Smooth muscle cell (in vitro differentiated cells): ENCODE data around the gene ZNF148. TPM values are rescaled to one million over a fixed set of nuclear protein-coding genes. Genes with fewer than 3 reads are reported as not detected.

Experiments
- DNase-seq: peaks from one replicate; lab custom pipeline; 2025; ENCODE audit not compliant: unreplicated experiment; lab: John Stamatoyannopoulos, UW
- H2AFZ ChIP-seq: fragments of 200-600 bp; sonication (generic); 2 replicates; pipeline ENCODE4 v1.6.0; 2016; ENCODE audit warnings: antibody characterized with exemption, low read depth, mild to moderate bottlenecking
- H3F3A ChIP-seq: fragments of 200-600 bp; sonication (generic); 2 replicates; pipeline ENCODE4 v1.6.0; 2017; ENCODE audit warnings: antibody characterized with exemption, low read depth
- H3K27ac ChIP-seq: fragments of 200-600 bp; sonication (generic); 2 replicates; pipeline ENCODE4 v1.5.1; 2016; ENCODE audit warnings: low read depth, mild to moderate bottlenecking
- H3K27me3 ChIP-seq: fragments of 200-600 bp; sonication (generic); 2 replicates; pipeline ENCODE4 v1.6.1; 2016; ENCODE audit warnings: low read depth, mild to moderate bottlenecking
- H3K36me3 ChIP-seq: fragments of 200-600 bp; sonication (generic); 2 replicates; pipeline ENCODE4 v1.5.1; 2016; ENCODE audit warnings: low read depth
- H3K4me1 ChIP-seq: fragments of 200-600 bp; sonication (generic); 2 replicates; pipeline ENCODE4 v1.5.1; 2016; ENCODE audit warnings: low read depth
- H3K4me2 ChIP-seq: fragments of 200-600 bp; sonication (generic); 2 replicates; pipeline ENCODE4 v1.6.0; 2016; ENCODE audit warnings: mild to moderate bottlenecking
- H3K4me3 ChIP-seq: fragments of 200-600 bp; sonication (generic); 2 replicates; pipeline ENCODE4 v1.5.1; 2016; ENCODE audit warnings: mild to moderate bottlenecking
- H3K79me2 ChIP-seq: fragments of 200-600 bp; sonication (generic); 2 replicates; pipeline ENCODE4 v1.6.0; 2016; ENCODE audit warnings: low read depth, mild to moderate bottlenecking
- H3K9ac ChIP-seq: fragments of 200-600 bp; sonication (generic); 2 replicates; pipeline ENCODE4 v1.6.0; 2016; ENCODE audit warnings: low read depth
- H3K9me3 ChIP-seq: fragments of 200-600 bp; sonication (generic); replicated peaks from 2 replicates; pipeline ENCODE4 v1.5.1; 2016; ENCODE audit warnings: low read depth
- H4K20me1 ChIP-seq: fragments of 200-600 bp; sonication (generic); 2 replicates; pipeline ENCODE4 v1.6.0; 2016; ENCODE audit warnings: low read depth
- CTCF ChIP-seq: fragments of 200-600 bp; sonication (generic); IDR thresholded peaks from 2 replicates; pipeline ENCODE4 v1.5.1; 2017; ENCODE audit warnings: borderline replicate concordance, mild to moderate bottlenecking, antibody characterized with exemption; ENCODE audit not compliant: insufficient read depth, poor library complexity, severe bottlenecking
- WGBS: methylation state at CpG from one replicate; pipeline ENCODE4 v1.1.7; 2016; ENCODE audit warnings: low lambda C conversion rate; 5-methylcytosine and 5-hydroxymethylcytosine counted together
- polyA plus RNA-seq: library from polyadenylated mRNA; unstranded; fragments of >200 nt; fragmentation: Nextera tagmentation; extraction: Ambion mirVana; gene quantifications from 2 replicates; pipeline ENCODE4 v1.2.1, GENCODE V29; 2016
- total RNA-seq: library from RNA; depleted of rRNA; stranded (reverse); fragments of >200 nt; gene quantifications from 2 replicates; pipeline ENCODE4 v1.2.3, GENCODE V29; 2014

The ZNF148 gene
- total and polyA plus RNA-seq, 2 experiments from 2014 or later, result 23.6 to 27.7 TPM

DNA sequence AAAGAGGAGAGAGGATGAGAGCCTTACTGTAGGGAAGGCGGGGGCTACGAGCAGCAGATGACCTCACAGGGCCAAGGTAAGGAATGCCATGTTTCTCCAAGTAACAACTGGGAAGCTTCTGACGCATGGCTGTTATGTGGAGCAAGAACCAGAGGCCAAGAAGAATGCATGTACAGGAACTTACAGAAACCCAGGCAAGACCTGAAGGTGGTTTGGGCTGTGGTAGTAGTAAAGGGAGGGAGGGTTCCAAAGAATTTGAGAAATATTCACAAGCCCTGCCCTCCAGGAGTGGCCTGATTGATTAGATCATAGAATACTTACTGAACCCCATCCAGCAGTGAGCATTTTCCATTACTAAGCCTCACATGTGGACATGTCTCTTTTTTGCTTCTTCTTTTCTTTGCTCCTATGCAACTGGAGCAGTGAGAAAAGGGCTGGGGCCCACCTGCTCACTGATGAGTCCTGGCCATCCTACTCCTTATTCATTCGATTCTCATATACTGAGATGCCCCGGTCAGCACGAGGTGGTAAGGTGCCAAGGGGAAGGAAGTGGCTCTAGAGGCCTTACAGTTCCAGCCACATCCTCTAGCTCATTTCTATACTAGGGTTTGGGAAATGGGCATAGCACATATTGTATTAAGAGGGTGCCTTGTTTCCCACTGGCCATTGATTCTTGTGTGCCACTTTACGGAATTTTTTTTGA lies 154.2 kb downstream of the ZNF148 start:
- no peaks in the 10 kb centered on the region for H3K27me3 ChIP-seq
- H3K27ac ChIP-seq, result no peak overlapping the region
- DNase-seq, result no peak
- H4K20me1 ChIP-seq, result no peaks in the 10 kb centered on the region
- H3K79me2 ChIP-seq, result no peaks in the 10 kb centered on the region
- WGBS, result 89% methylated on average over 7 of the region's 7 CpGs
- no peaks in the 10 kb centered on the region for H3K36me3 ChIP-seq
- H3K9ac ChIP-seq, result no peak overlapping the region
- TF ChIP-seq CTCF, result no peak
- no peak overlapping the region for H2AFZ ChIP-seq
- H3F3A ChIP-seq, result no peaks in the 10 kb centered on the region
- no peak overlapping the region for H3K4me3 ChIP-seq
- no peaks in the 10 kb centered on the region for H3K9me3 ChIP-seq
- peaks cover 3% of the 10 kb centered on the region for H3K4me1 ChIP-seq
- no peak overlapping the region for H3K4me2 ChIP-seq

- Histone ChIP-seq H4K20me1 (no peaks in the 10 kb centered on the region), H3K27me3 (no peaks in the 10 kb centered on the region), H3F3A (no peaks in the 10 kb centered on the region), H3K9ac (no peak overlapping the region), H3K27ac (no peak overlapping the region), H3K79me2 (no peaks in the 10 kb centered on the region), H3K4me1 (peaks cover 3% of the 10 kb centered on the region), H3K36me3 (no peaks in the 10 kb centered on the region), H3K4me3 (no peak overlapping the region), H3K9me3 (no peaks in the 10 kb centered on the region), H3K4me2 (no peak overlapping the region), H2AFZ (no peak overlapping the region)
- no peak for DNase-seq
- TF ChIP-seq CTCF, result no peak
- WGBS, result 91% methylated on average over 10 of the region's 10 CpGs
Observed at GRCh38 chr3:125220183-125220582, 154.9 kb downstream of the ZNF148 start.

DNA sequence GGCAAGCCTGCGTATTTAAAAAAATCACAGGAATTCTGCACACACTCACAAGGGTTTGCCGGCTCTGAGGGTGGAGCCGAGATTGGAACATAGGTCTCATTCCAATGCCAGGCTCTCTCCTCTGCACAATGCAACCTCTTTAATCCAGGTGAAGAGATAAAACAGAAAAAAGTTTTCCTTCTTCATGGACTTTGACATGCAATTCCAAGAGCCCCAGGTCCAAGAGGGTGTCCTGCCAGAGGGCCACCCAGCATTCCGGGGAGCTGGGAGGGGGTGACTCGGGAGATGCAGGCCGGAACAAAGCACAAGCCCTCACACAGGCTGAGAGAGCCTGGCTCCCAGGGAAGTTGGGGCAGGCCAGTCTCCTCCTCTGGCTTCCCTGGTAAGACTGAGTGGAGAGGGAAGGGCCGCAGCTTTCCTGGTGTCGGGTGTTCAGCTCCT lies 155.8 kb downstream of the ZNF148 start:
- TF ChIP-seq CTCF, result no peak
- Histone ChIP-seq H3K4me1 (peaks cover 3% of the 10 kb centered on the region), H3F3A (no peaks in the 10 kb centered on the region), H3K36me3 (no peaks in the 10 kb centered on the region), H3K4me2 (no peak overlapping the region), H2AFZ (no peak overlapping the region), H4K20me1 (no peaks in the 10 kb centered on the region), H3K79me2 (no peaks in the 10 kb centered on the region), H3K9me3 (no peaks in the 10 kb centered on the region), H3K4me3 (no peak overlapping the region), H3K9ac (no peak overlapping the region), H3K27me3 (no peaks in the 10 kb centered on the region), H3K27ac (no peak overlapping the region)
- 80% methylated on average over 8 of the region's 8 CpGs for WGBS
- DNase-seq, result no peak

DNA sequence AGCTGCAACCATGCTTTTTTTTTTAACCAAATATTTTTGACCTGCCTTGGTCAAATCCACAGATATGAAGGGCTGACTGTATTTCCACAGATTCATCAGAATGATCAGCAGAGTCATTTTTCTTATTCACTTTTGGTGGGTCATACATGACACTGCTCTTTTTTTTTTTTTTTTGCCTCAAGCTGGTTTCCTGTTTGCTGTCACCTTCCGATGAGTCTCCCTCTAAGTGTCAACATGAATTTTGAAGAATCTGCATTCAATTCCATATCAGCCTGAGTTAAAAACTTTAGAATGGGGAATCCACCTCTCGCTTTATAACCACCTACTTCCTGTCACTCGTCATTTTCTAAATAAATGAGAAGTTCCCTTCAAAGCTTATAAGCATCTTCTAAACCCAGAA lies 160.4 kb downstream of the ZNF148 start:
- Histone ChIP-seq H3K27ac (no peak overlapping the region), H3K27me3 (no peaks in the 10 kb centered on the region)
- no peak for DNase-seq

More for the DNA sequence above, 160.4 kb downstream of the ZNF148 start:
- Histone ChIP-seq H3K36me3 (no peaks in the 10 kb centered on the region), H3K4me3 (no peak overlapping the region), H3K79me2 (no peaks in the 10 kb centered on the region), H3K4me2 (no peak overlapping the region), H4K20me1 (no peaks in the 10 kb centered on the region), H3K9ac (no peak overlapping the region), H3K9me3 (no peaks in the 10 kb centered on the region), H3F3A (no peaks in the 10 kb centered on the region), H2AFZ (no peak overlapping the region), H3K4me1 (peaks cover 15% of the 10 kb centered on the region)
- TF ChIP-seq CTCF, result no peak
- 81% methylated on average over 3 of the region's 3 CpGs for WGBS
